ENCODE data around the gene ESYT2.

DNA sequence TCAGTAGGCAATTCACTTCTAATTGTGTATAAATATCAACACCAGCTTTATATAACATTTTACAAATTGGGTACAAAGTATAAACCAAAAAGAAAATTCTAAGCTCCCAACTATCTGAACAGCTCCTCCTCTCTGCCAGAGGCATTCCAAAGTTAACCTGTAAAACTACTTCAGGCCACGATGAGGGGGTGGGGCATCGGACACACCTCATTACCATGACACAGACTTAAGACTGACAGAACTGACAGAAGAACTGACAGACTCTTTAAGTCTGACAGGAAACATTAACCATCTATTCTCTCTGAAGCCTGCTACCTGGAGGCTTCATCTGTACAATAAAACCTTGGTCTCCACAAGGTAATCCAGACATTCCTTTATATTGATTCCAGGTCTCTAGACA lies 12.3 kb downstream of the ESYT2 start:
- TF ChIP-seq, protein P1, sequence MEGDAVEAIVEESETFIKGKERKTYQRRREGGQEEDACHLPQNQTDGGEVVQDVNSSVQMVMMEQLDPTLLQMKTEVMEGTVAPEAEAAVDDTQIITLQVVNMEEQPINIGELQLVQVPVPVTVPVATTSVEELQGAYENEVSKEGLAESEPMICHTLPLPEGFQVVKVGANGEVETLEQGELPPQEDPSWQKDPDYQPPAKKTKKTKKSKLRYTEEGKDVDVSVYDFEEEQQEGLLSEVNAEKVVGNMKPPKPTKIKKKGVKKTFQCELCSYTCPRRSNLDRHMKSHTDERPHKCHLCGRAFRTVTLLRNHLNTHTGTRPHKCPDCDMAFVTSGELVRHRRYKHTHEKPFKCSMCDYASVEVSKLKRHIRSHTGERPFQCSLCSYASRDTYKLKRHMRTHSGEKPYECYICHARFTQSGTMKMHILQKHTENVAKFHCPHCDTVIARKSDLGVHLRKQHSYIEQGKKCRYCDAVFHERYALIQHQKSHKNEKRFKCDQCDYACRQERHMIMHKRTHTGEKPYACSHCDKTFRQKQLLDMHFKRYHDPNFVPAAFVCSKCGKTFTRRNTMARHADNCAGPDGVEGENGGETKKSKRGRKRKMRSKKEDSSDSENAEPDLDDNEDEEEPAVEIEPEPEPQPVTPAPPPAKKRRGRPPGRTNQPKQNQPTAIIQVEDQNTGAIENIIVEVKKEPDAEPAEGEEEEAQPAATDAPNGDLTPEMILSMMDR (IDR thresholded peaks at IDR 0.05), result no peak
- TF ChIP-seq EP300 (IDR thresholded peaks at IDR 0.05), result no peak
- TF ChIP-seq POLR2A (IDR thresholded peaks at IDR 0.05), result no peak
- TF ChIP-seq POLR2AphosphoS5 (IDR thresholded peaks at IDR 0.05), result no peak
